ENCODE measurements around the gene SLC22A23.

Gene SLC22A23

DNA sequence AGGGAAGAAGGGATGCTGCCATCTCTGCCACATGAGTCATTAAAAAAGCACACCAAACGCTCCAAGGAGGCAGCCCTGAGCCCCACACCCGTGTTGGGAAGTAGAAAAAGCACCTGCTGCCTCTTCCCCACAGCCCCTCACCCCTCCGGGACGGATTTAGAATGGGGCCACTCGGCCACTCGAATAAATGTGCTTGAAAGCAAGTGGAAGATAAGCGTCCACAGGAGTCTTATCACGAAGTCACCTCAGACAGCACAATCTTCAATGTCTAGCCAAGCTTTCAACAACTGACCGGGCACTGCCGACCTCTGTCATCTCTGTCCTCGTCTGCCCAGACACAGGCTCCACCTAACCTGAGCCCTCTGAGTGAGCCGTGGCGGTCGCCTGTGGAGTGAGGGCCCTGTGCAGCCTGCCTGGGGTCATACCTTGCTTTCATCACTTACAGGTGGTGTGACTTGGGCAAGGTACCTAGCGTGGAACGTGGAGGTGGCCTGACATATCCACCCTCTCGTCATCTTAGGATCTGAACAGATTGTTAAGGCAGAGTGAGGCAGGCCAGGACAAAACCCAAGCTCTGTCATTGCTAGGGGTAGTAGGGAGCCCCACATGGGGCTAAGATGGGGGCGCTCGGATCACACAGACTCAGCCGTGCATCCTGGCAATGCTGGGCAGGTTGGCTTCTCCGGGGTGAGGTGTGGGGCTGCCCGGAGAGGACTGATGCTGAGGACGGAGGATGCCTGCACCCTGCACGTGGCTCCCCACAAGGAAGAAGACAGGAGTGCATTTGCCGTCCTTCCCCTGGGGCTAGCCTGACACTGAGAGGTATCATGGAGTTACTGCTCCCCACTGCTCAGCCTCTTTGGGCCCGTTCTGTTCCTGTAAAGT lies 163.3 kb downstream of the SLC22A23 start:
- DNase-seq, result no peak

DNA sequence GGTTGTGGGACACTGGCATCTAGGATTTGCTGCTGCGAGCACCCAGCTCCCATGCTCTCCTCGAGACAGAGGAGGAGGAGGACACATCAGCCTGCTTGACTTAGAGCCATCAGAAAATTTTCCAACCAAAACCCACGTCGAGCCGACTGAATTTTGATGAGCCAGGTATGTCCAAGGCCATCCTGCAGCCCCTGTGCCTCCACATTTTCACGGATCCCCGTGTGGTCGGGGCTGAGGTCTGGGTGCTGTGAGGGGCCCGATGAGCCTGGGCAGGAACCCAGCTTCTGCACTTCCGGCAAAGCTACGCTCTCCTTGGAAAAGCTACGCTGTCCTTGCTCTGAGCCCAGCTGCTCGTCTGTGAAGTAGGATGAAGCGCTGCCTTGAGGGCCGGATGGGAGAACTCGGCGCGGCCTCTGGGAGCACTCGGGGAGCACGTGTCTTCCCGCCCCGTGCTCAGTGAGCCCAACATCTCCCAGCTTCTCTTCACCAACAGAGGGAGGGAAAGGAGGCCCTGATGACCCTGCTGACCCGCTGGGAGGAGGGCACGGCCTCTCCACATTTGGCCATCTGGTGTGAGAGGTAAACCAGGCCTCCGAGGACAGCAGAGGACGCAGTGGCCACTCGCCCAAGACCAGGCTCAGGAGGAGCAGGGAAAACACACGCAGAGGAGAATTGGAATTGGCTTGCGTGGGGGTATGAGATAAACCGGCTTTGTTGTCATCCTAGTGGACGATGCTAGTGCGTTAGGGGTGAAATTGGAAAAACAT lies 164.2 kb downstream of the SLC22A23 start:
- DNase-seq, result no peak

DNA sequence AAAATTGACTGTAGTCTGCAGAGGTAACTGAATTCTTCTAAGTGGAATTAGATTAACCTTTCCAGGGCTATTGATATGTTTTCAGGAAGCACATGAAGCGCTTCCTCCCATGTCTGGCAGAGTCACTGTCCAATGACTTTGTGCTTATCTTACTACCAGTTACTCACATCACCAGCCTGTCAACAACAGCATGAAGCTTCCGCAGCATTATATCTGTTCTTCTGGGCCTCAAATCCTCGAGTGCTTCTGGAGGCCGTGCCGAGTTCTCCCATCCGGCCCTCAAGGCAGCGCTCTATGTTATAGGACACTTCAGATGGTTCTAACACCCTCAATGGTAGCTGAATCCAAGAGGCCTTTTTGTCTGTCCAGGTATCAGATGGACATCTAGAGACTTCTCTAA lies 164.9 kb downstream of the SLC22A23 start:
- DNase-seq, result no peak

DNA sequence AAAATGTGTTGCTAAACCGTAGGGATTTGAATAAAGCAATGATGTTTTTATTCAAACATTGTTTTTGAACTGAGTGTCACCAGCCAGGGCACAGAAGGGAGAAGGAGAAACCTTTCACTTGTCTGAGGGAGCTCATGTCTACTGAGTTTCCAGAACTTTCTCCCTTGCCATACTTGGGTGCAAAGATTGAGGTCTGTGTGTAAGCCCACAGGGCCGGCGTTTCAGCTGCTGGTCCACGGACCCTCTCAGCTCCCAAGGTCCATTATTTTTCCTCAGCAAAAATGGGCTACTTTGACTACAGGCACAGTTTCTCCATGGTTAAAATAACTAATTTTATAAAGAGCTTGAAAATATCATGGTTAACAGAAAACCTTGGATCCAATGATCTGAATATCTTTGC lies 165.5 kb downstream of the SLC22A23 start:
- DNase-seq, result no peak

DNA sequence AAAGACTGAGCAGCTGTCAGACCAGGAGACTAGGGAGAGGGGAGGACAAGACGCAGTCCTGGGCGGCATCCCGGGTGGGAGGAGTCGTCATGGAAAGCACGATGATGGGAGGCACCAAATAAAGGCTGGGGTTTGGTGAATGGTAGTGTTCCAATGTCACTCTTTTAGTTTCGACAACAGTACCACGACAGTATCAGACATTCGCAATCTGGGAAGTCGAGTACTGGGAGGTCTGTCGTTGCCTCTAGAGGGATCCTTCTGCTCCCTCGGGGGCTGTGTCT lies 166.0 kb downstream of the SLC22A23 start:
- no peak for DNase-seq

DNA sequence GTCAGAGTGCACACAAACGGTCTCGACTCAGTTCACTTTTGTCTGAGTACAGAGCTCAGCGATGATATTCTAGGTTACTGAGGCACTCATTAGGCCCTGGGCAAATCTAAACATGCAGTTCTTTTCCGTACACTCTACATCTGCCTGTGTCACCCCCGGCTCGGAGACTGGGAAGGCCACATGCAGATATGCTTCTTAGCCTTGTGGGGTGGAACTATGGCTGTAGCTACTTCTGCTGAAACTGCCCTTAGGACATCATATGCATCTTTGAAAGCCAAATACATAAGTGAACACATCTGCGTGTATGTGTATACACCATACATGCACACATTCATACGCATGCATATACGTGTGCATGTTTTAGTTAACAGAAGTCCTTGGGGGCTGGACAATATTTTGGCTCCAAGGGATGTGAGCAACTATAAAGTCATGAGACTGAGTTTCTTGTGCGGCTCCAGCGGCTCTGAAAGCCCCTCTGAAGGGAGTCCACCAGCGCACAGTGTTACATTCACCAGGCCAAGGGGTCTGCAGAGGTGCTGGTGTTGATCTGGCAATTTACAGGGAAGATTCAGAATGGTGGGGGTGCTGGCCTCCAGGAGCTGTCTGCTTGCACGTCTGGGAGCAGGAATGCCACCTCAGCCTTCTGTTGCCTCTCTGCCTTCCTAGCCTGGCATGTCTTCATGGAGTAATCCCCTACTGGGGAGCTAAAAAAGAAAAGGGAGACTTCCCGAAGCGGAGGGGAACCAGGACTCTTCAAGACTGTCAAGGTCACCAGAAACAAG lies 166.5 kb downstream of the SLC22A23 start:
- DNase-seq, result no peak

DNA sequence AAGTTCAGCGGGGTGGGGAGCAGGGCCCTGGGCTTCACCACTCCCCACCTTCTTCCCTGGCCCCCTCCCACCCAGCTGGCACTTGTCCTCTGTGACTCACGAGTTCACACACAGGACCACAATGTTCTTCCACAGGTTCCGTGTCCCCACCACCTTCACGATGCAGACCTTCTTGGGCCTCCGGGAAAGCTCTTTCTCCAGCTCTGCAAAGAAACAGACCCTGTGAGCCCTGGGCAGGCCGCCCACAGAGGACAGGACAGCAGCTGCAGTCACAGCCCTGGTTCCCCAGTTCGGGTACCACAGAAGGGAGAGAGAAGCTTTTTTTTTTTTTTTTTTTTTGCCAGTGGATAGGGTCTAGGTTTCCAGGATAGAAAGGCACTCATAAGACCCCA lies 167.2 kb downstream of the SLC22A23 start:
- DNase-seq, result no peak

DNA sequence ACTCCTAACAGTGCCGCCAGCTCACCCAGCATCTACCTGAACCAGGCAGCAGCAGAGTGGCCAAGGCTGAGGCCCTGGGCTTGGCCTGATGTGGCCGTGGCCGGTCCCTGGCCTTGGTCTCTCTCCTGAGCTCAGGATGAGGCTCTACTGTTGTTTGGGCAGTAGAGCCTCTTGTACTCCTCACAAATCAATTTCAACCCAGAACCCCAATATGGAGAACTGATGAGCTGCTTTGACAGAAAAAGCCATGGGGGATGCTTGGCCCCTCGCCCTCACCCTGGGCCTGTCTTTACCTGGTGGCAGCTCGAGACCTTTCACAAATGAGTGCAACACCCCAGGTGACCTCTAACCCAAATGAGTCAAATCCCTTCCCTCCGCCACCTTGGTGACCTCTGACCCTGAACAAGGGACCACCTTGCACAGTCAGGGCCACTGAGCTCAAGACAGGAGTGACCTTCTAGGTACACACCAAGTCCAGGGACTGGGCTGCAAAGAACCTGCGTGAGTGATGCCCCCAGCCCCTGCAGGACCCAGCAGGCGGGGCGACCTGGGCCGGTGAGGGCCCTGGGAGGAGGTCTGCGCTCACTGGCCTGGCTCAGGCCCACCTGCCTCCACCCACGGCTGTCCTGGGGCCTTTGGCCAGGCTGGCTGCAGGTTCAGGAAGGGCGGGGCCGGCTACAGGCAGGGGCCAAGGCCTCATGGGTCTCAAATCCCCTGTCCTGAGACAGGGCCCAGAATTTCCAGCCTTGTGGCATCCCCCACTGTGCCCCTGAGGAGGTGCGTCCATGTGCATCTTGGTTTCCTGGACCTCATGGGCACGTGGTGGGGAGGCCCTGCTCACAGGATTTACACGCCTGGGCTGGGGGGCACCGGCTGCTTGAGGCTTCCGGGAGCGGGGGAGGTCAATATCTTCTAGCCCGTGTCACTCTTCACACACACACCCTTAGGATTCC lies 167.9 kb downstream of the SLC22A23 start:
- no peak for DNase-seq

DNA sequence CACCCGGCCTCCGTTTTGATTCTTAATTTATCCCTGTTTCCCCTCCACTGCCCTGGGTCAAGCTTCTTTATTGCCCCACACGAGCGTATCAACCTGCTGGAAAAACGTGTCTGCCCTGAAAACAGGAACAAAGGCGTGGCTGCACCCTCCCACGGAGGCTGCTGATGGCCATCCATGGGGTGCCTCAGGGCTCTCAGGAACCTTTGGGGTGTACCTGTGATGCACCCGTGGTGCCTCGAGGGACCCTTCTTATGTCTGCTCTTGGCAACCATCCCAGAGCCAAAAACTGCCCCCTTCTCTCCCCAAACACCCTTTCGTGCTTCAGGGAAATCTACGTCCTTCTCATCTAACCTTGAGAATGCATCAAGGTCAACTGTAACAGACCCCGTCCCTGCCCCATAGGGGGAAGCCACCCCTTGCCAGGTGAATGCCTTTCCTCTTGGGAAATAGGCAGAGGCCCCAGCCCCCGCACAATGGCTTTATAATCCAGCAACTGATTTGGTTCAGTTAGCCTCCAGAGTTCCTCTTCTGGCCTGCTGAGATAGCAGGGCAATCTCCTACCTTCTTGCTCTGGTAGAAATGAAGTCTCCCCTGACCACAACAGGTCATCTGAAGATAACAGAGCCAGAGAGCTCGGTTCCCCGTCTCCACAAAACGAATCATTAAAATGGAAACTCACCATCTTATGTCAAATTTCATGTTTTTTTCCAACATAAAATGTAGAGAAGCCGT lies 168.7 kb downstream of the SLC22A23 start:
- no peak for DNase-seq

DNA sequence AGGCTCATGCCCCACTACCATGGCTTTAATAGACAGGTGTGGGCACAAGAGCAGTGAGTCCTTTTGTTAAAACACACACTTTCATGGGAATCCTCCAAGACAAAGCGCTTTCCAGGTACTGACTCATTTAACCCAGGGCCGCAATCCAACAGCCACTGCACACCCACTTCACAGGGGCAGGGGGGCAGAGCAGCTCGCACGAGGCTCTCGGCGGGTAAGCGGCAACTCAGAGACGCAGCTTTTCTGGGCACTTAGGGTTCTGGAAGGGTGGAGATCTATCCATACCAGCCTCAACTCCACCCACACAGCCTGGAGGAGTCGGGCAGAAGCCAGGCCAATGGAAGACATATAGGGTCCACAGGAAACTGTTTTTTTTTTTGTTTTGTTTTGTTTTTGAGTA lies 169.5 kb downstream of the SLC22A23 start:
- no peak for DNase-seq

DNA sequence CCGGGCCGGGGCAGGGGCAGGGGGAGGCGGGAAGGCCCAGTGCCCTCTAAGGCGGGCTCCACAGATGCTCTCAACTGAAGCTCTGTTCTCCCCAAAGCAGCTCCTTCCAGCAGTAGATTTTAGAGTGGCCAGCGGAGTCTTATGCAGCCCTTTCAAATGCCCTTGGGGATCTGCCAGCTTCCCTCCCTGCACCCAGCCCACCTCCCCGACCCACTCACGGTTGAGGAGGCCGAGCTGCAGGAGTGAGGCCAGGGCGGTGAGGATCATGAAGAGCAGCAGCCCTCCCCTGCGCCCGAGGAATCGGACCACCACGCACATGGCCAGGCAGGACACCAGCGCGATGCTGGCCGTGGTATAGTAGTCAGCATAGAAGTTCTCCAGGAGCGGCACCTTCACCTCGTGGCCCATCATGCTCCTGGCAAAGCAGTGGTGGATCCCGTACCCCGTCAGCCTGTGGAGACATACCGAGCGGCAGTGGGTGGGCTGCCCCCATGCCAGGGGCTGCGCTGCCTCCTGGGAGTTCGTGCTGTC lies 170.1 kb downstream of the SLC22A23 start:
- DNase-seq, result no peak

DNA sequence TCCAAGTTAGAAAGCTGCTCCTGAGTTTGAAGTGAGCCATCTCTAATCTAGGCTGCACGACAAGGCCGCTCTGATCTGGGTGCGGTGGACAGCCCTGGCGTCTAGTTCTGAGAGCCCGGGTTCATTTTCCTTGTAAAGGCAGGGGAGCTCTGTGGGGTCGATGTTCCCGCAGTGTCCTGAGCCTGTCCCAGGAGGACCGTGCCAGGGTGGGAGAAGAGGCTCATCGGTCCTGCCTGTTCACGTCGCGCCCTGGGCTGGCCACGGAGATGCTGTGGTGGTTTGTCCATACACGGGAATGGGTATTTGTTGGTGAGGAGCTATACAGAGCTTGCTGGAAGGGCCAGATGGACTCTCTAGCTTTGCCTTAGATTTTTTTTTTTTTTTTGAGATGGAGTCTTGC lies 171.1 kb downstream of the SLC22A23 start:
- no peak for DNase-seq

DNA sequence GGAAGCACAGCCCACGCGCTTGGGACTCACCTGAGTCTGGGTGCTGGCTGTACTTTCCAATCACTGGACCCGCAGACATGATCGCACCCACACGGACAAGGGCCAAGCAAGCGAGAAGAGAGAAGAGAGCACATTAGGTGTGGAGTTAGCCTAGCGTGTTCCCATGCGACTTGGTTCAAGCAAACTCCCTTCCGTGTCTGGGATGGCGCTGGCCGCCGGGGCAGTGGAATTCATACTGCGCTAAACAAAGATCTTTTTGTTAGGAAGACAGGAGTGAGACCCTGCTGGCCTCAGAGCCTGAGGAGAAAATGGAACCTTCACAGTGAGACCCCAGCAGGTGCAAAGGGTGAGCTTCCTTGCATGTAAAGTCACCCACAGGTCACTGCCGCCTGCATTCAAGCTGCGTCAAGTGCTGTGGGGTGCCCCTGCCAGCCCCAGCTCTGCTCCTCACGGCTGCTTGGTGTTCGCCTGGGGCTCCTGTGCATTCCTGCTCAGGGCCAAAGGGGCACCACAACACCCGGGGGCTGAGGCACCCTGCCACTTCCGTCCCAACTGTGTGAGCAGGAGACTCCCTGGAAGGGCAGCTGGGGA lies 171.7 kb downstream of the SLC22A23 start:
- DNase-seq, result no peak

DNA sequence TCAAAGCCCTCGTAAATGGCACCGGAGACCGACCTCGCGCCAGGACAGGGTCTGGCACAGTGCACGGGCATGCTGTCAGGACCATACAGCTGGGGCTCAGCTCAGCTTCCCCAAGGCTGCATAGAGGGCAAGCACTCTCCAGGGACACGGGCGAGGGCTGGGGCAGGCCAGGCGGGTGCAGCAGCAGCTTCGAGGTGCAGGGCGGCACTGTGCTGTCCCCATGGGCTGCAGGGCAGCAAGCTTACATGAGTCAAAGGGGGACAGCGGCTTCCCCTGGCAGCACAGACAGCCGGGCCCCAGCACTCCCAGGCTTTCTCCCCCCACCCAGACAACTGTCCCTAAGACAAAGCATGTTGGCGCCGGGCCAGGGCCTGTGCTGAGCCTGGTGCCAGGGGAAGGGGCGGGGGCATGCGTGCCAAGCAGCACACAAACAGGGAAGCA lies 172.4 kb downstream of the SLC22A23 start:
- DNase-seq, result no peak

DNA sequence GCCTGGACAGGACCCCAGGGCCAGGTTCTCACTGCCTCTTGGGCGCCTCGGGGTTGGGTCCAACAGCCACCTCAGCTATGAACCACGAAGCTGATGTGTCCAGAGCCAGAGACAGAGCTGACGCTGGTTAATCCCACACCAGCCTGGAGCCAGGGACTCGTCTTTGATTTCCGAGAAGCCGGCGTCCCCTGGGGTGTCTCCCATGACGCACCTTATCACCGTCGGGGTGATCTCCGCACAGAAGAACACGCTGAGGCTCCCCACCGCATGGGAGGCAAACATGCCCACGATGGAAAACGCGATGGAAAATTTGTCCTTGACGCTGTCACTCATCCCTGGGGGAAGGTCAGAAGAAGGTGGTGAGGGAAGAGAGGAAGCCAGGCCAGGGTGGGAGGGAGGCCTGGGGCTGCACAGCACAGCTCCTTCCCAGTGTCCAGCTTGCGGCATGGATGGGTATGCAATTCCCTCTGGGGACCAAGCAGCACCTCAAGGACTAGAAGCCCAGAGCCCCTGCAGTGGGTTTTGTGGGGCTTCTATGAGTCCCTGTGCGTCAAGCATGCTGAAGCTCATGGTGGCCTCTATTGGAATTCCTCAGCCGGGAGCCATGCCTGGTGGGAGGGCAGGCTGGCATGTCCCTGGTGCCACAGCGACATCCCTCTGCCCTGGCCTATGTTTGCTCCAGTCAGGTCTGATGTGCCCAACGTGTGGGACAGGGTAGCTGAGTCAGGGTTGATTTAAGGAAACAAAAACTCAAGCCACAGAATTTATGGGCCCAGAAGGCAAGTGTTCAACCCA lies 173.0 kb downstream of the SLC22A23 start:
- no peak for DNase-seq

DNA sequence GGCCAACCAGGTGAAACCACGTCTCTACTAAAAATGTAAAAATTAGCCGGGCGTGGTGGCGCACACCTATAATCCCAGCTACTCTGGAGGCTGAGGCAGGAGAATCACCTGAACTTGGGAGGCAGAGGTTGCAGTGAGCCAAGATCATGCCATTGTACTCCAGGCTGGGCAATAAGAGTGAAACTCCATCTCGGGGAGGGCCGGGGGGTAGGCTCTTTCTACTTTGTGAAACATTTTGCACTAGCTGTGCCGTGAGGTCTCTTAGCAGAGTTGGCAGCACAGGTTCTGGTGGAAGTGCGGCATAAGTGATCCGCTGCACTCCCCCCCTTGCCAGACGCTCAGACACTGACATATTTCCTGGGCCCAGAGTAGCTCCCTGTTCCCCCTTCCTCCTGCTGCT lies 173.6 kb downstream of the SLC22A23 start:
- no peak for DNase-seq

DNA sequence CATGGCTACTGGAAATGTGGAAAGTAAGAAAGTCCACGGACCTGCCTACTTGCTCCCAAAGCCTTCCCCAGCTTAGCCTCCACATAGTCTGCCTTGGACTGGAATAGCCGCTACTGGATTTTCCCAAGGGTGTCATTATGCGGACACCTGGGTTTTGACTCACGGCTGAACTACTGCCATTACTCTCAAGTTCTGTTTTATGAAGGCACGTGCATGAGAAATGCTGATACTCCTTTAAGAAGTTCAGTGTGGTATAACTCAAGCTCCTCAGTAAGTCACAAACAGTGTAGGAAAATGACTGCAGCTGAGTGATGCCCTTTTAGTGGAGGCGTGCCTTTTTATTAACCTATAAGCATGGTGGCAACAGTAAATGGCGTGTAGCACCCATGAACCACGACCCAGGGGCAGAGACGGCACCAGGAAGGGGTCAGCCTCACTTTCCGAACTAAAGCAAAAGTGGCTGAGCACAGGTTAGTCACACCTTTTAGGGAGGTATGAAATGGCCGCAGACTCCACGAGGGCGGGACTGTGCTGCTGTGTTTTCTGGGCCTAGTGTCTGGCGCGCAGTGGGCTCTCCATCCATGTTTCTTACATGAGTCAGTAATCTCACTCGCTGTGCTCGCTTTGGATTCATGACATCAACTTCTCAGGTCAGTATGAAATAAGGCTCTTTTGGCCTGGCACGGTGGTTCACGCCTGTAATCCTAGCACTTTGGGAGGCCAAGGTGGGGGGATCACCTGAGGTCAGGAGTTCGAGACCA lies 174.2 kb downstream of the SLC22A23 start:
- no peak for DNase-seq

DNA sequence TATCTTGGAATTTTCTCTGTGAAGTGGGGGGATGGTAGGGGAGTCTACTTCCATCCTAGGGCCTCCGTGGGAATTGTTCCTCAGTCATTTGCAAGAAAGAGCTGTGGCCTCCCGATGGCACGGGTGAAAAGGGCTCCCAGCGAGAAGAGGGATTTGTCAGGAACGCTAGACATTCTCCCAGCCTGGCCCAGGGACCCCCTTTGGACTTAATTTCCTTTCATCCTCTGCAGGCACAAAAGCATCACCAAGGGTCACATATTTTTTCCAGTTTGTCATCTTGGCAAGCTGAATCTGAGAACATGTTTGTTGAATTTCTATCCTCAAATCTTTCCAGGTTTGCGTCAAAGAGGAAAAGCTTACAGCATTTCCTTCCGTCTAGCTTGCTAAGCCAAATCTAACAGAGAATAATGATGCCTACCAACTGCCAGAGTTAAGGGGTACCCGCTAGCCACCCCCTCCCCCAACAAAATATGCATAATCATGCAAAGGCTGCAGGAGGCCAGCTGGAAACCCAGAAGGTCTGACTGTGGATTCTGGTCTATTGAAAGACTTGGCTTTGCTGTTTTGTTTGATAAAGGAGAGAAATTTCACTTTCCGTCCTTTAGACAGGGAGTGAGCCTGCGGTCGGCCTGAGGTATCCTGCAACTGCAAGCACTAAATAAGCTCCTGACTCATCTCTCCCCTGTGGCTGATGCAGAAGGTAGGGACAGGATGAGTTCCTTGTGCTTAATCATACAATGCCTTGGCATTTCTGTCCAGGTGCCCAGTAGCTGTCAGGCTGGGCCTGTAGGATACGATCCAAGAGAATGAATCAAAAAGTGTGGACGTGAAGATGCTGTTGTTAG lies 175.0 kb downstream of the SLC22A23 start:
- DNase-seq, result peak; percentile 61
